Lower leg skin (tissue), 3 donors: ENCODE results near the gene CTIF.

Source experiments
- POLR2A ChIP-seq, 2 donors: fragments of 450-650 bp; IDR thresholded peaks; one replicate each; pipeline ENCODE4 v1.6.1; 2016 to 2017; ENCODE audit warnings: antibody characterized with exemption in 2 of 2, mild to moderate bottlenecking in 1 of 2, moderate library complexity in 1 of 2
- TF ChIP-seq, protein P1 (sequence below), 3 donors: fragments of 450-650 bp; IDR thresholded peaks; one replicate each; pipeline ENCODE4 v1.5.1; 2016; ENCODE audit warnings: antibody characterized with exemption in 3 of 3, mild to moderate bottlenecking in 3 of 3, moderate library complexity in 2 of 3

DNA sequence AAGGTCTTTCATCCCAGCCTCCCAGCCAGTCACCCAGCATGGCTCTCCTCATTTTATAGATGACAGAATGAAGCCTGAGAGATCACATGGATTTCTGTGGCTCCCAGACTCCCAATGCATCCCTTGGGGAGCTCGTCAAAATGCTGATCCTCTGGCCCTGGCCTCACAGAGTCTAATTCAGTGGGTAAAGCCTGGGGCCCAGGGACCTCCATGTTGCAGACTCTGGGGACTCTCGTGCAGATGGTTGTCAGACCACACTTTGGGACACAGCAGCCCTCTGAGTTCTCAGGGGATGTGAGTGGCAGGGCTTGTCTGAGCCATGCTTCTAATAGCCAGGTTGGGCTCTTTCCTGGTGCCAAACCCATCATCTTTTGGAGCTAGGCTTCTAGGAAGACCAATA, 97.0 kb downstream of the CTIF start:
- TF ChIP-seq, protein P1, sequence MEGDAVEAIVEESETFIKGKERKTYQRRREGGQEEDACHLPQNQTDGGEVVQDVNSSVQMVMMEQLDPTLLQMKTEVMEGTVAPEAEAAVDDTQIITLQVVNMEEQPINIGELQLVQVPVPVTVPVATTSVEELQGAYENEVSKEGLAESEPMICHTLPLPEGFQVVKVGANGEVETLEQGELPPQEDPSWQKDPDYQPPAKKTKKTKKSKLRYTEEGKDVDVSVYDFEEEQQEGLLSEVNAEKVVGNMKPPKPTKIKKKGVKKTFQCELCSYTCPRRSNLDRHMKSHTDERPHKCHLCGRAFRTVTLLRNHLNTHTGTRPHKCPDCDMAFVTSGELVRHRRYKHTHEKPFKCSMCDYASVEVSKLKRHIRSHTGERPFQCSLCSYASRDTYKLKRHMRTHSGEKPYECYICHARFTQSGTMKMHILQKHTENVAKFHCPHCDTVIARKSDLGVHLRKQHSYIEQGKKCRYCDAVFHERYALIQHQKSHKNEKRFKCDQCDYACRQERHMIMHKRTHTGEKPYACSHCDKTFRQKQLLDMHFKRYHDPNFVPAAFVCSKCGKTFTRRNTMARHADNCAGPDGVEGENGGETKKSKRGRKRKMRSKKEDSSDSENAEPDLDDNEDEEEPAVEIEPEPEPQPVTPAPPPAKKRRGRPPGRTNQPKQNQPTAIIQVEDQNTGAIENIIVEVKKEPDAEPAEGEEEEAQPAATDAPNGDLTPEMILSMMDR (IDR thresholded peaks at IDR 0.05) = no peak
- no peak for TF ChIP-seq POLR2A (IDR thresholded peaks at IDR 0.05)
